ENCODE results near the gene STRIT1.
"Not testable (repeated sequence)": the region's sequence is repeated elsewhere in the genome, so short reads cannot be mapped to it uniquely, and the experiment has no call there.

GRCh38 chr3:155262855-155263254 is 30.6 kb downstream of the STRIT1 start:
- not testable (repeated sequence) for TF ChIP-seq CTCF, POLR2AphosphoS5 (IDR thresholded peaks at IDR 0.05)
